OCI-LY1 (cell line): ENCODE measurements around the gene N4BP3.

Experiments
- H2AFZ ChIP-seq: fragments of 200-600 bp; sonication (generic), shearing (Covaris generic); 2 replicates; pipeline ENCODE4 v1.6.0; 2014; ENCODE audit warnings: antibody characterized with exemption, mild to moderate bottlenecking, low read length
- H3F3A ChIP-seq: fragments of 200-600 bp; sonication (generic), shearing (Covaris generic); 2 replicates; pipeline ENCODE4 v1.6.0; 2014; ENCODE audit warnings: mild to moderate bottlenecking, antibody characterized with exemption, low read length, moderate library complexity; ENCODE audit not compliant: insufficient read depth
- H3K27ac ChIP-seq: fragments of 200-600 bp; sonication (generic); 2 replicates; pipeline ENCODE4 v1.5.1; 2014; ENCODE audit warnings: low read length, mixed run types, mild to moderate bottlenecking, low read depth; ENCODE audit not compliant: poor library complexity, severe bottlenecking
- H3K27me3 ChIP-seq: fragments of 200-600 bp; sonication (generic); 2 replicates; pipeline ENCODE4 v1.6.0; 2014; ENCODE audit warnings: antibody characterized with exemption, mild to moderate bottlenecking, low read length, moderate library complexity; ENCODE audit not compliant: insufficient read depth
- H3K36me3 ChIP-seq: fragments of 200-600 bp; sonication (generic); 2 replicates; pipeline ENCODE4 v1.6.1; 2014; ENCODE audit warnings: mild to moderate bottlenecking, antibody characterized with exemption, low read length, moderate library complexity, mixed read lengths; ENCODE audit not compliant: insufficient read depth
- H3K4me1 ChIP-seq: fragments of 200-600 bp; sonication (generic); 2 replicates; pipeline ENCODE4 v1.5.1; 2014; ENCODE audit warnings: mild to moderate bottlenecking, low read length, moderate library complexity; ENCODE audit not compliant: insufficient read depth, severe bottlenecking
- H3K4me2 ChIP-seq: fragments of 200-600 bp; sonication (generic), shearing (Covaris generic); 2 replicates; pipeline ENCODE4 v1.6.1; 2014; ENCODE audit warnings: low read length
- H3K4me3 ChIP-seq: fragments of 200-600 bp; sonication (generic); 2 replicates; pipeline ENCODE4 v1.5.1; 2014; ENCODE audit warnings: low read length, low read depth, mild to moderate bottlenecking, mixed read lengths; ENCODE audit not compliant: poor library complexity, severe bottlenecking
- H3K79me2 ChIP-seq: fragments of 200-600 bp; shearing (Covaris generic); 2 replicates; pipeline ENCODE4 v1.6.1; 2016; ENCODE audit warnings: mixed run types, low read length, mixed read lengths; ENCODE audit not compliant: insufficient read depth
- H3K9ac ChIP-seq: fragments of 200-600 bp; sonication (generic), shearing (Covaris generic); 2 replicates; pipeline ENCODE4 v1.6.1; 2014; ENCODE audit warnings: mild to moderate bottlenecking, low read length, mixed read lengths
- H3K9me2 ChIP-seq: fragments of 200-600 bp; sonication (generic), shearing (Covaris generic); 2 replicates; pipeline ENCODE4 v1.6.1; 2014; ENCODE audit warnings: low read depth, mild to moderate bottlenecking, low read length, mixed read lengths
- H3K9me3 ChIP-seq: fragments of 200-600 bp; shearing (Covaris generic); 2 replicates; pipeline ENCODE4 v1.6.1; 2014; ENCODE audit warnings: low read length, mixed read lengths
- H4K20me1 ChIP-seq: fragments of 200-600 bp; sonication (generic), shearing (Covaris generic); 2 replicates; pipeline ENCODE4 v1.6.0; 2016; ENCODE audit warnings: mild to moderate bottlenecking, low read length; ENCODE audit not compliant: insufficient read depth
- EZH2 ChIP-seq: fragments of 200-600 bp; sonication (generic), shearing (Covaris generic); IDR thresholded peaks from 2 replicates; pipeline ENCODE4 v1.8.0; 2017; ENCODE audit warnings: borderline replicate concordance, mixed run types, mild to moderate bottlenecking, antibody characterized with exemption, low read length, moderate library complexity, mixed read lengths
- TF ChIP-seq, protein P1 (sequence below): fragments of 200-600 bp; sonication (generic), shearing (Covaris generic); IDR thresholded peaks from 2 replicates; pipeline ENCODE4 v1.5.1; 2017; ENCODE audit warnings: mild to moderate bottlenecking, antibody characterized with exemption, low read length, moderate library complexity, mixed read lengths

N4BP3 gene

DNA sequence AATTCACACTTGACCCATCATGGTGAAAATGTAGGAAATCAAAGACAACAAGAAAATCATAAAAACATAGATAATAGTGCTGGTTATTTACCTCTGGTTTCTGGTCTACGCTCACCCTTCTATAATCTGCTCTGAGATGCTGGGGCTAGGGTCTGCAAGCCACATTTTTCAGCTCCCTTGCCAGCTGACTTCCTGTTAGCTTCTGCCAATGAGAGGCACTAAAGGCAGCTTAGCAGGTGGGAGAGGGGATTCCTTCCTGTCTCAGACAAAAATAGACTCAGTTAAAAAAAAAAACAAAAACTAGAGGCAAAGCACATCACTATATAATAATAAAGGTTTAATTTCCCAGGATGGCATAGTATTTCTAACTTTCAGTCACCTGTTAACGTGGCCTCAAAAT is 20.2 kb upstream of the N4BP3 start:
- Histone ChIP-seq H4K20me1 (no peaks in the 10 kb centered on the region), H3K9me2 (no peaks in the 10 kb centered on the region), H3K36me3 (no peaks in the 10 kb centered on the region; the same call in 1 of the 2 replicates), H3K9me3 (no peaks in the 10 kb centered on the region), H3K27ac (no peak overlapping the region), H3F3A (no peaks in the 10 kb centered on the region), H2AFZ (no peak overlapping the region), H3K9ac (no peak overlapping the region), H3K4me3 (no peak overlapping the region), H3K79me2 (no peaks in the 10 kb centered on the region), H3K4me2 (no peak overlapping the region), H3K4me1 (peaks cover 3% of the 10 kb centered on the region), H3K27me3 (peaks cover 11% of the 10 kb centered on the region; the same call in 1 of the 2 replicates)
- no peak for TF ChIP-seq EZH2
- TF ChIP-seq, protein P1, sequence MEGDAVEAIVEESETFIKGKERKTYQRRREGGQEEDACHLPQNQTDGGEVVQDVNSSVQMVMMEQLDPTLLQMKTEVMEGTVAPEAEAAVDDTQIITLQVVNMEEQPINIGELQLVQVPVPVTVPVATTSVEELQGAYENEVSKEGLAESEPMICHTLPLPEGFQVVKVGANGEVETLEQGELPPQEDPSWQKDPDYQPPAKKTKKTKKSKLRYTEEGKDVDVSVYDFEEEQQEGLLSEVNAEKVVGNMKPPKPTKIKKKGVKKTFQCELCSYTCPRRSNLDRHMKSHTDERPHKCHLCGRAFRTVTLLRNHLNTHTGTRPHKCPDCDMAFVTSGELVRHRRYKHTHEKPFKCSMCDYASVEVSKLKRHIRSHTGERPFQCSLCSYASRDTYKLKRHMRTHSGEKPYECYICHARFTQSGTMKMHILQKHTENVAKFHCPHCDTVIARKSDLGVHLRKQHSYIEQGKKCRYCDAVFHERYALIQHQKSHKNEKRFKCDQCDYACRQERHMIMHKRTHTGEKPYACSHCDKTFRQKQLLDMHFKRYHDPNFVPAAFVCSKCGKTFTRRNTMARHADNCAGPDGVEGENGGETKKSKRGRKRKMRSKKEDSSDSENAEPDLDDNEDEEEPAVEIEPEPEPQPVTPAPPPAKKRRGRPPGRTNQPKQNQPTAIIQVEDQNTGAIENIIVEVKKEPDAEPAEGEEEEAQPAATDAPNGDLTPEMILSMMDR: no peak

DNA sequence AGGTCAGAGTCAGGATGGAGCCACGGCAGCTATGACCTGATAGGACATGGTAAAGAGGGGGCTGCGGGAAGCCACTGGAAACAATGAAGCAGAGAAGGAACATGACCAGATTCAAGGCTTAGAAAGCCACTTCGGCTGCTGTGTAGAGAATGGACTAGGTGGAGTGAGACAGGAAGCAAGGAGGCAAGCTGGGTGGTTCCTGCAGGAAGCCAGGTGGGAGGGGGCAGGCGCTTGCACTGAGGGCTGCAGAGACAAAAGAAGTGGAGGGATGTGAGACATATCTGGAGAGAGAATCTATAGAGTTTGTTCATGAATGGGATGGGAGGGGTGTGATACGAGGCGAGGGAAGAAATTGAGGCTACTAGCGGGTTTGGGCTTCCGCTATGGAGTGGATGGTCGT is 19.0 kb upstream of the N4BP3 start:
- Histone ChIP-seq H3K9me2 (no peaks in the 10 kb centered on the region), H4K20me1 (no peaks in the 10 kb centered on the region), H3F3A (no peaks in the 10 kb centered on the region), H3K27me3 (peaks cover 6% of the 10 kb centered on the region; the same call in 1 of the 2 replicates), H3K36me3 (no peaks in the 10 kb centered on the region; the same call in 1 of the 2 replicates), H3K27ac (no peak overlapping the region), H3K9me3 (no peaks in the 10 kb centered on the region), H3K4me2 (no peak overlapping the region), H3K4me1 (peaks cover 3% of the 10 kb centered on the region), H3K9ac (no peak overlapping the region), H3K79me2 (no peaks in the 10 kb centered on the region), H2AFZ (no peak overlapping the region), H3K4me3 (no peak overlapping the region)
- TF ChIP-seq, protein P1: no peak
- no peak for TF ChIP-seq EZH2

DNA sequence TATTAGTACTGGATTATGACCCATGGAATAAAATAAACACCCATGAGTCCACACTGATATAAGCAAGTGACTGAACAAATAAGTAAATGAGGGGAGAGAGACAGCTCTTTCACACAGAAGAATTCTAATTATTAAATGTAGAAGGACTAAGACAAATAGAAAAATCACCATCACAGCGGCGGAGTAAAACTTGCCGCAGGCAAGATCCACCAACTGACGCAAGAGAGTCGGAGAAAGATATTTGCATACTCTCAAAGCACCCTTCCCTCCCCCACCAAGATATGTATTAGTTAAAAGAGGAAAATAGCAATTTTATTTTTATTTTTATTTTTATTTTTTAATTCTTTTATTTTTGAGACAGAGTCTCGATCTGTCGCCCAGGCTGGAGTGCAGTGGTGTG is 14.6 kb upstream of the N4BP3 start:
- no peaks in the 10 kb centered on the region for H3K9me3 ChIP-seq
- no peaks in the 10 kb centered on the region for H4K20me1 ChIP-seq
- no peak overlapping the region for H3K4me2 ChIP-seq
- H3K9me2 ChIP-seq: no peaks in the 10 kb centered on the region
- no peak overlapping the region for H3K4me3 ChIP-seq
- no peaks in the 10 kb centered on the region for H3K36me3 ChIP-seq
- H3K4me1 ChIP-seq: no peaks in the 10 kb centered on the region
- H2AFZ ChIP-seq: no peak overlapping the region
- no peaks in the 10 kb centered on the region for H3F3A ChIP-seq
- H3K9ac ChIP-seq: no peak overlapping the region
- no peaks in the 10 kb centered on the region for H3K79me2 ChIP-seq
- TF ChIP-seq, protein P1: no peak
- TF ChIP-seq EZH2: no peak
- H3K27me3 ChIP-seq: no peaks in the 10 kb centered on the region
- H3K27ac ChIP-seq: no peak overlapping the region
